ENCODE results near the gene KIF5A.

The KIF5A gene

DNA sequence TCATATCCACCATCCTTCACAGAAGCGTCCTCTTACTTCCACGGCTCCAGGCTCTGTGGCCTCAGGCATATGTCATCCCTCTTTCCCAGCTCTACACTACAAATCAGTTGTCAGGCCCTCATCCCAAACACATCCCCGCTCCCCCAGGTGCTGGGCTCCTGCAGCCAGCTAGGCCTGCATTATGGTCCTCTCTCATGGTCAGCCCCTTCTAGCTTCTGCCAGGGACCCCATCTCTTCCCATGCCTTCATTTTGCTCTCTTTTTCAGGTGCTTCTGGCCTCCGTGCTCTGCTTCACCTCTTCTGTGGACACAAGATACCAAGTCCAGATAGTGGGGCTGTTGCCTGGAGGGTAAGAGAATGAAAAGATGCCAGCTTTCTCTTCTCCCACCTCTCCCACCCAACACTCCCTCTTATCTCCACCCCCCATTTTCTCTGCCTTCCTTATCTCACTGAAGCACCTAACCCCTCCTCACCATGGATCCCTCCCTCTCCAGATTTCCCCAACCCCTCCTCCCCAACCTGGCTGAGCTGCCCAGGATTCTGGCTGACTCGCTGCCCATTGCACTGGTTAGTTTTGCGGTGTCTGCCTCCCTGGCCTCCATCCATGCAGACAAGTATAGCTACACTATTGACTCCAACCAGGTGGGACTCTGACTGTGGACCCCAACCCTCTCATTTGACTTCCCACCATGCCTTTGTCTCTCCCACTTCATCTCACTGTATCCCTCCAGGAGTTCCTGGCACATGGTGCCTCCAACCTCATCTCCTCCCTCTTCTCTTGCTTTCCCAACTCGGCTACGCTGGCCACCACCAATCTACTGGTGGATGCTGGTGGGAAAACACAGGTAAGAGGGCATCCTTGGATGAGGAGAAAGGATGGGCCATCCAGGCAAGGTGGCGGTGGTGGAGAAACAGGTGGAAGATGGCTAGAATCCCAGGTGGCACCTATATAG is 72.7 kb downstream of the KIF5A start:
- DNase-seq = no peak

DNA sequence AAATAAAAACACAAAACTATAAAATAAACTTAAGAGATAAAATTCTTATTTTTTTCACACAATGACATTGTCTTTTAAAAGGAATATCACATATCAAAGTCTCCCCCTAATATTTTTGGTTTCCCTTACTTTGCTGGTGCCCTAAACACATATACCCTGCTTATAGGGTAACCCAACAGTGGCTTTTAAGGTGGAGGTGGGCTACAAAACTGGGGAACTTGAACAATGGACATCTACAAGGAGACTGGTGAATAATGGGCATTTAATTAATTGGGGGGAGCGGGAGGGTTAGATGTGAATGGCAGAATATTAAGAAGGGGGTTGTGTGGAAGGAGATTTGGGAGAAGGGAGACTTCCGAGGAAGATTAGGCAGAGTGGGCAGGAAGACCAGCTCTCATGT is 73.5 kb downstream of the KIF5A start:
- no peak for DNase-seq

DNA sequence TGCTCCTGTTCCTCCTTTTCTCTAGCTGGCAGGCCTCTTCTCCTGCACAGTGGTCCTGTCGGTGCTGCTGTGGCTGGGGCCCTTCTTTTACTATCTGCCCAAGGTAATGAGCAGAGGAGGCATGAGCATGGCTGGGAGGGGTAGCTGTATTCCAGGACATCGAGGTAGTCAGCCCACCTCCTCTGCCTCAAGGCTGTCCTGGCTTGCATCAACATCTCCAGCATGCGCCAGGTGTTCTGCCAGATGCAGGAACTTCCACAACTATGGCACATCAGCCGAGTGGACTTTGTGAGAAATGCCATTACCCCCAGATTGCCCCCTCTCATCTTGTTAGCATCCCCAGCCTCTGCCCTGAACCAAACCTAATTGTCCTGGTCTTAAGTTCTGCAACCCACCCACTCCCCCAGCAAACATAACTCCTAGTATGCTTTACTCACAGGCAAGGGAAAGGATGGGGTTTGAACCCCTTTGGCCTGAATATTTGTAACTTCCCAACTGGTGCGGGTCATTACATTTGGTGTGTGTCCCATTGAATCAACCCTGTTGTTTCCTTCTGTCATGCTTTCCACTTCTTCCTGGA is 74.1 kb downstream of the KIF5A start:
- DNase-seq = no peak

DNA sequence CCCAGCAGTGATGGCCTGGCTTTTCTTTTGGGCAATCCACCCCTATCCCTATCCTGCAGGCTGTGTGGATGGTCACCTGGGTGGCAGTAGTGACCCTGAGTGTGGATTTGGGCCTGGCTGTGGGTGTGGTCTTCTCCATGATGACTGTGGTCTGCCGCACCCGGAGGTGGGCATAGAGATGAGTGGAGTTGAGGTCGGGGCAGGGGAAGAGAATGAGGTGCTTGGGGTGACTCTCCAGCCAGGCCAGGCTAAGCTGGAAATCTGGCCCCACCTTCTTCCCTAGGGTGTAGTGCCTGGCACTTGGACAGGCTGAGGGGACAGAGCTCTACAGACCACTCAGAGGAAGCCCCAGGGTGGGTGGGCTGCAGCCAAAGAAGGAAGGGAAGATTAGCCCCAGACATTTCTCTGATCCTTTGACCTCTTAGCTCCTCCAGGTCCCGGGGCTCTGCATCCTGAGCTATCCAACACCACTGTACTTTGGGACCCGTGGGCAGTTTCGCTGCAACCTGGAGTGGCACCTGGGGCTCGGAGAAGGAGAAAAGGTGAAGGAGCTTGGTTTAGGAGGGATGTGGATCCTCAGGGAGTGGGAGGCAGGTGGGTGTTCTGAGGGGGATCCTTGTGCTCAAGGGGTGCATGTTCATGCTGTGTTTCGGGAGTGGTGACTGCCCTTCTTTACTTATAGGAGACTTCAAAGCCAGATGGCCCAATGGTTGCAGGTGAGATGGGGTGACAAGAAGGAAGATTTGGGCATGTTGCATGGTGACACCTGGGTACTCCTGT is 74.8 kb downstream of the KIF5A start:
- DNase-seq = no peak

DNA sequence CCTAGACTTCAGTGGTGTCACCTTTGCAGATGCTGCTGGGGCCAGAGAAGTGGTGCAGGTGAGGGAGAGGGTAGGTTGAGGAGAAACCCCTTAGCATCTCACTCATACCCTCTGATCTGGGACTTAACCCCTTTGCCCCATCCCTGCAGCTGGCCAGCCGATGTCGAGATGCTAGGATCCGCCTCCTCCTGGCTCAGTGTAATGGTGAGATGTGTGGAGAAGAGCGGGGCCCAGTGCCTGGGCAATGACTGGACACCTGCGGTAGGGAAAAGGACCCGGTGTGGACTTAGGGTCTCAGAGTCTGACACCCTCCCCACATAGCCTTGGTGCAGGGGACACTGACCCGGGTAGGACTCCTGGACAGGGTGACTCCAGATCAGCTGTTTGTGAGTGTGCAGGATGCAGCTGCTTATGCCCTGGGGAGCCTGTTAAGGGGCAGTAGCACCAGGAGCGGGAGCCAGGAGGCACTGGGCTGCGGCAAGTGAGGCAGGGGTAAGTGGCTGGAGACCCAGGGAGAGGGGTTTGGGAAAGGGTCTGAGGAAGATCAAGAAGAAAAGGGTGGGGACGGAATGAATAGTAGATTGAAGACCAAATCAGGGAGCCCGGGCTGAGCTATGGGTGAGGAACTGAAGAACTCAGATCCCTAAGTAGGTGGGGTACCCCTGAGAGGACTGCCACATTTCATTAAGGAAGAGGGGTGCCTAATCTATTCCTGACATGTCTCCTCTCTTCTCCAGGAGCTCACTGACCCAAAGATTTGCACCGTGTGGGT is 75.6 kb downstream of the KIF5A start:
- no peak for DNase-seq

DNA sequence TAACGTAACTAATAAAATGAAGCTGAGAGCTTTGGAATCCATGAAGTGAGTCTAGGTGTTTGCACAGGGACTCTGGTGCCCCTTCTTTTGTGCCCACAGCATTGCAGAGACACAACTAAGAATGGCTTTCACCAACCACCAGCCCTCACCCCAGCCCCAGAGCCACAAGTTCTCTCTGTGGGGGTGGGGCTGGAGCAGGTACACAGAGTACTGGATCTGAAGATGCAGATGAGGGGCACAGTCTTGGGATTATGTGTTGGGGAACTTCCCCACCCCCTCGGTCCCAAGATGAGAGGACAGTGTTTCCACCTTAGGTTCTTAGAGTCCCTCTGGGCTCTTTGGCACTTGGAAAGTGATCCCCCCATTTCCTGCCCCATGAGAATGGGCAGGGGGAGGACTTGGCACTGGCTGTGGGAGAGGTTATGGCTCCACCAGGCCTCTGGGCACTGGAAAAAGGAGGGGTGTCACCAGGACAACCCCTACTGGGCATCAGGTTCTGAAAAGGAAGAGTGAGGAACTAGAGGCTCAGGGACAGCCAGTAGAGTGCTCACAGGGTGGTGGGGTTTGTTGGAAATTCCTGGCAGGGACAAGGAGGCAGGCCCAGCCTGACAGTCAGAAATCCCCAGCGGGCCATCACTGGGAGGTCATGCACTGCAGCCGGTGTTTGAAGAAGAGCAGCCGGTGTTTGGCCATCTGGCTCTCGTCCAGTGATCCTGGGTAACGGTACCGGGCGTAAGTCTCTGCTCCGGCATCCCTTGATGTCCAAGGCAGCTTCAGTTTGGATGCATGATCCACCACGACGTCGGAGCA is 76.5 kb downstream of the KIF5A start:
- no peak for DNase-seq

DNA sequence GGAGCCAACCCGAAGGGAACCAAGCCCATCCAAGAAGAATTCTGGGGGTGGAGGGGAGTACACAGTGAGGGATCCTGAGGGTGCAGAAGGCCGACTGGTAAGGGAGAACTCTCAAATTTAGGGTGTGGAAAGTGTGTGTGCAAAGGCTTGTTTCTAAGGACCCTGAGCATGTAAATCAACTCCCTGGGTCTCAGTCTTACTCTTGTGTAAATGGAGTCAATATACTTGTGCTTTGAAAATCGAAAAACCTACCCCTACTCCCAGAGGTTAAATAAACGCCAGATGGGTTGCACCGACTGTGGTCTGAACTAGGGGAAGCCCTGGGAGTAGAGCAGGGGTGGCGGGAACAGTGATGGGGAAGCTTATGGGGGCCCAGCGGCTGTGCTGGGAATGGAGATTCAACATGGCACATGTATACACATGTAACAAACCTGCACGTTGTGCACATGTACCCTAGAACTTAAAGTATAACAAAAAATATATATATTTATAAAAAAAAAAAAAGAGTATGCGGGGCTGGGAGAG is 77.1 kb downstream of the KIF5A start:
- DNase-seq = no peak

DNA sequence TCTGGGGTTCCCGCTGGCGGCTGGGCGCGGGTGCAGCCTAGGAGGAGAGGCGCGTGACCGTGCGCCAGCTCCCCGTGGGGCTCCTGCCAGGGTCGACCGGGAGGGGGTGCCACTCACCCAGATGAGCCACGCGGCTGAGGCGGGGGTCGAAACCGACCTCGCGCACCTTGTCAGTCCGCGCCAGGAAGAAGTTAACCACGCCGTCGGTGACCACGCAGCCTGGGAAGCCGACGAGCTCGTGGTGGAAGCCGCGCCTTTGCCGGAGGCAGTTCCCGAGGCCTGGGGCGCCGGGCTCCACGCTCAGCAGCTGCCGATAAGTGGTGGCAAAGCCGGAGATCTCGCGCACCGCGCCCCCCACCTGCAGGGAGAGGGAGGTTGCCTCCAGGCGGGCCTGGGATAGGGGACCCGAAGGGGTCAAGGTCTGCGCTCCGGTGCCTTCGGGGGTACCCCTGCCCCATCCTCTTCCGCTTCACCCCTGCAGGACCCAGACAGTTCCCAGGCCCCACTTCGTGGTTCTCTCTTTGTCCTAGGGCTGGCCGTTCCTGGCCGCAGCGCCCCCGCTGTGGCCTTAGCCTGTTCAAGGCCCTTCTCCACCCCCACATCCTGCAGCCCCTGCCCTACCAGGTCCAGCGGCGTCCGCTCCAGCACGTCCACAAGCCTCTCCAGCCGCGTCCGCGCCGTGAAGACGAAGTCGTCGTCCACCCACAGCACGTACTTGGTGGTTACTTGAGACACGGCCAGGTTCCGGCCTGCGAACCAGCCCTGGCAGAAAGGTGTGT is 77.8 kb downstream of the KIF5A start:
- DNase-seq = no peak

DNA sequence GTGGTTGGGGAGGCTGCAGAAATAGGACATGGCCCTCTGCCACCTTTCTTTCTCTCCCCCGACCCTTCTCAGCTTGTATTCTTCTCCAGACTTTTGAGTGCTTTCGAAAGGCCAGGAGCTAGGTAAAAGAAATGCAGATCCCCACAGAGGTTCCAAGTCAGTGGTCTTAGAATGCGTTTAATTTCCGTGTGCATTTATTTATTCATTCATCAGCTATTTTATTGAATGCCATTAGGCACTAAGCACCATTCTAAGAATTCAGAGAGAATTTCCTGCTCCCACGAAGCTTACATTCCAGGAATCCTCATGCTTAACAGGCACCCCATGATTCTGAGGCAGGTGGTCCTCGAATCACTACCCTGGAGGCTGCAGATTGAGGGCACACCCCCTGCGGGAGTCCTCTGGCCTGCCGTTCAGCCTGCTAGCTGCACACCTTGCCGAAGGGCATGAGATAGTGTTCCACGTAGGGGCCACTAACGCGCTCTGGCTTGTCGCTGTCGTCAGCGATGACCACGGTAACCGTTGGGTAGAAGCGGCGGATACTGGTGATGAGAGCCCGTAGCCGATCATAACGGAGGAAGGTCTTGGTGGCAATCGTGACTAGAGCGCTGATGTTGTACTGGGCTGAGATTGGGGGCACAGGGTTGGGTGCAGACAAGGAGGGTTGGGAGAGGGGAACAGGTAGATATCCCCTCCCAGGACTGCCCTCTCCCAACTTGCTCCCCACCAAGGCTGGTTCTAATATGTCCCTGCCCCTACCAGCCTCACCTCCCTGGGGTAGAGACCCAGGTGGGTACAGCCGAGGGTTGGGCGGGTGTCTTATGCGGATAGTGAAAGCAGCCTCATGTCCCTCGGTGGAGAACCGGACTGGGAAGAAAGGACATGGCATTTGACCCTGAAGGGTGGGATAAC is 78.7 kb downstream of the KIF5A start:
- no peak for DNase-seq

DNA sequence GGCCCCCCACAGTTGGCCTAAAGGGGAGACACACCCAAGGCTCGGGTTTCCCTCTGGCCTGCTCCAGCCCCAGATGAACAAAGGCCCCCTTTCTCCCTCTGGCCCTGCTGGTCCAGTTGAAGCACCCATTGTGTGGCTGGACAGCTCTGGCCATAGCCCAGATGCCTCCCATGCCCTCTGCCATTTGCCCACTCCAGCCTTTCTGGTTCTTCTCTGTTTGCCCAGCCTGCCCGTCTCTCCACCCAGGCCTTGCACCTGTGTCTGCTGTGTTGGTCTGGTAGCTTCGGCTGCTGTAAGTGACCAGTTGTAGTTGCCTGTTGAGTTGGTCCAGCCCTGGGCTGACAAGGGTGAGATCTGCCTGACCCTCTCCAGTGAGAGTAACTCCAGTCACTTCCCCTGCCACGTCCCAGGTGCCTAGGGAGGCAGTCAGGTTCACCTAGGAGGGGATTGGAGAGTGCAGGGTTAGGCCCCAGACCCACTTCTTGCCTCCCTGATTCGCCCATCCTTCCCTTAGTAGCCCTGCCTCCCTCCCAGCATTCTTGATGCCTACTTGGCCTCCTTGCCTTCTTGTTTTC is 80.1 kb downstream of the KIF5A start:
- no peak for DNase-seq

DNA sequence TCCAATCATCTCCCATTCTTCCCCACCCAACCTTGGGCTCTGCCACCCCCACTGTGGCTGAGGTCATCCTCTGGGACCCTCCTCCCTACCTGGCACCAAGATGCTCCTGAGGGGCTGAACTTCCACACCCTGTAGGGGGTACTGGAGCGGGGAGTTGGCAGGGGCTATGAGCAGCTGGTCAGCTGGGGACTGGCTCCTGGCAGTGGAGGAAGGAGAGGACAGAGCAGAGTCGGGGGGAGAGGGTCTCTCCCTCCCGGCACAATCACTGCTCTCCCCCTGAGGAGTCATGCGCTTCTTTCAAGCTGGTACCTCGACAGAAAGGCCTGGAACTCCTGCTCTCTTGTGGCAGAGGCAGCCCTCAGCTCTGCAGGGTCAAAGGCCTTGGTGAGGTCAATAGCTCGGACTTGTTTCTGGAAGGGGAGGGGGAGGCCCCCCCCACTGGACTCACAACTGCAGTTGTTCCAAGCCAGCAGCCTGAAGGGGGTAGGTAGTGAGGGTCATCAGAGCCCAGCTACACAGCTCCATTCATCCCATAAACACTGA is 81.1 kb downstream of the KIF5A start:
- no peak for DNase-seq

DNA sequence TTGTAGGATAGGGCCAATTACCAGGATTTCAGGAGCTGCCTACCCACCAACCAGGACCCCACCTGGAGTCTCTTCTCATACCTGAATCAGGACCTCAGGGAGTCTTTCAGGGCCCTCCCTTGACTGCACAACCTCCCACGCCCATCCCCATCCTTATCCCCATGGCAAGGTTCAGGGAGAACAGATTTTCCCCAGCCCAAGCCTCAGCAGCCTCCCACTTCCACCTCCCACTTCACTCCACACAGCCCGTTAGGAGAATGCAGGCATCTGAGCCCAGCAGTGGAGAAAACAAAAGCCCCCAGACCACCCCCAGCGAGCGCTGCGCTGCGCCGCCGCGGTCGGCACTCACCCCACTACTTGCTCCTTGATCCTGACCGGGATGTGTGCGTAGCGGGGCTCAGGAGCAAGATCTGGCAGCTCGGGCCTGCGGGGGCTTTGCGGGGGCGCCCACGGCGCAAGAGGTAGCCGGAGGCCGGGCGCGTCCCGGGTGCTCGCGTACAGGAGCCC is 81.8 kb downstream of the KIF5A start:
- DNase-seq = no peak

DNA sequence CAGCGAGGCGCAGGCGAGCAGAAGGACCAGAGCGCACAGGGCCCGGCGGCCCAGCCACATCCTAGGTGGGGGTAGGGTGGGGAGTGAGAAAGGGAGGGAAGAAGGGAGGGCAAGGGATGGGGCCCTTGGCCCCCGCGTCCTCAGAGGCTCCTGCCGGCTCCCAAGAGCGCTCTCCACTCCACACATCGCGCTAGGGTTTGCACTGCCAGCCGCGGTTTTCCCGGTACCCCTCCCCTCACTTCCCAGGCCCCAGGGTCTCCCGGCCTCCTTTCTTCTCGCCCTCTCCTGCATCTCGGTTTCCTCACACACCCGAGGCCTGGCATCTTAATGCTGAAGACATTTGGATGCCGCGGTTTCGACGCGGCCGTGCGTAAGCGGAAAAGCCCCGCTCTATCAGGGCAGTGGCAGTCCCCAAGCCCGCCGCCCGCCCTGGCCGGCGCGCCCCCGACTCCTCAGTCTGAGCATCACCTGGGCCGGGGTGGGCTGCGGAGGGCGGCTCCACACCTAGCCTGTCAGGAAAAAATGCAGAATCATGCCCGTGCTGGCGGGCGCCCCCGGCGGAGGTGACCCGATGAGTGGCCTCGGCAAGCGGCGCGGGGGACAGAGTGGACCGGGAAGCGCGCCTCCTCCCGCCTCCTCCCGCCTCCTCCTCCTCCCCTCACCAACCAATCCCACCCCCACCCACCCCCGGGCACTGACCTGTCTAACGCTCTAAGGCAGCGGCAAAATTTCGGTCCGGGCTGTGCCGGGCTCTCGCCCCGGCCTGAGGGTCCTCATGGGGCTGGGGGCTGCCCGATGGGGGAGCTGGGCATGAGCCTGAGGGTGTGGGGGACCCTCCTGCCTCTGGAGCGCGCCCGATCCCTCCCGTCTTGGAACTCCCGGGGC is 82.5 kb downstream of the KIF5A start:
- DNase-seq = no peak

DNA sequence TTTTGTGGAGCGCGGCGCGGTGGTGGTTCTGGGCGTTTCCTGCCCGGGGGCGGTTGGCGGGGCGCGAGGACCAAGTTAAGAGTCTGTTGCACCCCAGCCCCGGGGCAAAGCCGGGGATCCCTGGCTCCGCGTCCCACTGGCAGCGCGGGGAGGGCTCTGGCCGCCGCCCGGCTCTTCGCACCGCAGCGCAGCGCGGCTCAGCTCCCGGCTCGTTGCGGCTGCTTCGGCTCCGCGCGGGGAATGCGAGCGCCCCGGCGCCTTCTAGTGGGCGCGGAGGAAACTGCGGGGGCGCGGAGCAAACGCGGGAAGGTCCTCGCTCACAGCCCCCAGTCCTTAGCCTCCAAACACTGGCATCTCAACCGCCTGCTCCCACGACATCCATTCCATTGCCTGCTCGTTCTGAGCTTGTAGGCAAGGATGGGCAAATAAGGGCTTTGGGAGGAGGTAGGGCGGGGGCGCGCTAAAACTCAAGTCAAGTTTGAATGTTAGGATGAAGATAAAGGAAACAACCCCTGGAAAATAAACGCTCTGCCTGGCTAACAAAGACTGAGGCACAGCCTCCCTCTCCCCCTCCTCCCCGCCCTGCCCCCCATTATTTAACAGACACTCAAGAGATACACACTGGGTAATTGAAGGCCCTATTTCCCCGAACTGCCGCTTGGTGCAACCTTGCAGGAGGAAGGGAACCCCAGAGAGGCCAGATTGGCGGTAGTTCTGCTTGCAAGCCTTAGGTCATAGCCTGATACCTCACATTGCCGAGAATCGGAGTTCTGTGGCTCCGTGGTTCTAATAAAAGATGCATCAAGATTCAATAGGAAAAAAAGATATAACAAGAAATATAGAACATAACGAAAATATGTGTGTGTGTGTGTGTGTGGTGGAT is 83.4 kb downstream of the KIF5A start, which contains the start of gene B4GALNT1:
Gene B4GALNT1 (minus strand): TSS at position 244 of the 883 bp plus-strand sequence. CDS start 1,069 bp downstream, outside the sequence.
- DNase-seq = peak; percentile 52

Data from activated gamma-delta T cell treated with Interleukin-2 at 50 U/mL for 16 hours (primary cell).